Suprapubic skin (tissue), 3 donors: ENCODE results near the gene SPAG9.

ENCODE experiments used
- EP300 ChIP-seq: sonication (generic); formaldehyde crosslinking; IDR thresholded peaks from one replicate; pipeline ENCODE4 v1.6.1; 2017; ENCODE audit warnings: antibody characterized with exemption
- POLR2A ChIP-seq, 2 donors: fragments of 450-650 bp; IDR thresholded peaks; one replicate each; pipeline ENCODE4 v1.6.1; 2017; ENCODE audit warnings: antibody characterized with exemption in 2 of 2, mild to moderate bottlenecking in 2 of 2, moderate library complexity in 2 of 2
- TF ChIP-seq, protein P1 (sequence below), 2 donors: fragments of 200-600 bp in 1 of 2; fragments of 450-650 bp in 1 of 2; sonication (generic) in 1 of 2; IDR thresholded peaks; one replicate each; pipeline ENCODE4 v1.5.1; 2016 to 2019; ENCODE audit warnings: antibody characterized with exemption in 2 of 2, mild to moderate bottlenecking in 1 of 2, moderate library complexity in 1 of 2

DNA sequence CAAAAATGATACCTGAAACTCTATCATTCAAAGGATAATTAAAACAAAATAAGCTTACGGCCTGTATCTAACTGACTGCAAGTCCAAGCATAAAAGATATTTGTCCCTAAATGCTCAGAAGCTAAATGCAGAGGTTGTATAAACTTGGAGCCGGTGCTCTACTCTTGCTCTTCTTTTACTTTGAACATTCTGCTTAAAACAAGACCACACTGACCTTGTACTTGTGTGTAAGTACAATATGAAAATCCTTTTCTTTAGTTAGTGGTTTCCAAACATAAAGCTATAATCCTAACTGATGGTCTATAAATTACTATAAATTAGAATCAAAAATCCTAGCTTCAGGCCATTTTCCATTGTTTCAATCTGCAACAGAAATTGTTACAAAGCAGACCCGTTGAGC, 74.6 kb downstream of the SPAG9 start:
- TF ChIP-seq EP300 (no peak), POLR2A (IDR thresholded peaks at IDR 0.05) (no peak)
- TF ChIP-seq, protein P1, sequence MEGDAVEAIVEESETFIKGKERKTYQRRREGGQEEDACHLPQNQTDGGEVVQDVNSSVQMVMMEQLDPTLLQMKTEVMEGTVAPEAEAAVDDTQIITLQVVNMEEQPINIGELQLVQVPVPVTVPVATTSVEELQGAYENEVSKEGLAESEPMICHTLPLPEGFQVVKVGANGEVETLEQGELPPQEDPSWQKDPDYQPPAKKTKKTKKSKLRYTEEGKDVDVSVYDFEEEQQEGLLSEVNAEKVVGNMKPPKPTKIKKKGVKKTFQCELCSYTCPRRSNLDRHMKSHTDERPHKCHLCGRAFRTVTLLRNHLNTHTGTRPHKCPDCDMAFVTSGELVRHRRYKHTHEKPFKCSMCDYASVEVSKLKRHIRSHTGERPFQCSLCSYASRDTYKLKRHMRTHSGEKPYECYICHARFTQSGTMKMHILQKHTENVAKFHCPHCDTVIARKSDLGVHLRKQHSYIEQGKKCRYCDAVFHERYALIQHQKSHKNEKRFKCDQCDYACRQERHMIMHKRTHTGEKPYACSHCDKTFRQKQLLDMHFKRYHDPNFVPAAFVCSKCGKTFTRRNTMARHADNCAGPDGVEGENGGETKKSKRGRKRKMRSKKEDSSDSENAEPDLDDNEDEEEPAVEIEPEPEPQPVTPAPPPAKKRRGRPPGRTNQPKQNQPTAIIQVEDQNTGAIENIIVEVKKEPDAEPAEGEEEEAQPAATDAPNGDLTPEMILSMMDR (IDR thresholded peaks at IDR 0.05): no peak
